Eye (tissue), 1 donor: ENCODE data around the gene CSF1R.
A peak's percentile ranks its signal among the peaks of the same experiment; 100 is the strongest.

Experiments
- DNase-seq: peaks from one replicate; pipeline ENCODE4 v3.0.0-alpha.2; 2015

Gene CSF1R

DNA sequence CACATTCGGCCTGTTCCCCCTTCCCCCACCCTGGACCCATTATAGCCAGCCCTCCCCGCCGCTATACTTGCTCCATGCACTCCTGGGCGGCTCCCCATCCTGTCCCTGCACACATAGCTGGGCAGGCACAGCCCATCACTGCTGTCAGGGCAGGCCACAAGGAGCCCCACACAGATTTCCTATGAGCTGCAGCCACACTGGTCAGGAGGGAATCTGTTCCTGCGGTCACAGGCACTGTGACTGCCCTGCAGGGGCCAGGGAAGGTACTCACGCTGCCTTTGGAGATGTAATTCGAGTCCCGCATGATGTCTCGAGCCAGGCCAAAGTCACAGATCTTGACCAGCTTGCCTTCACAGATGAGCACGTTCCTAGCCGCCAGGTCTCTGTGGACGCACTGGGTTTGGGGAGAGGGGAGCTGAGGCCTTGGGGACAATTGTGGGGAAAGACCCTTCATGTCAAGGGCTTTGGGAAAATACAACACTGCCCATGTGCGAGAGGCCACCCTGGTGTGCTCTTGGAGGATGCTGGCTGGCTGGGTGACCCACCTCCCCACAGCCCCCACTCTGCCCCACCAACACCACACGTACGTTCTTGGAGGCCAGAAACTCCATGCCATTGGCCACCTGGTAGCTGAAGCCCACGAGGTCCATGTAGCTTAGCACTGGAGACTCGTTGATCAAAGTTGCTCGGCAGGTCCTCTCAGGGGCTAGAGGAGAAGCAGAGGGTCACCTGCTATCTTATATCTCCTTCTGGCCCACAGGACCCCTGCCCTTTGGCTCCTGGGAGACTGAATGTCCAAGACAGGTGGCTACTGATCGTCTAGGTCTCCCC lies 34.5 kb upstream of the CSF1R start:
- no peak for DNase-seq

DNA sequence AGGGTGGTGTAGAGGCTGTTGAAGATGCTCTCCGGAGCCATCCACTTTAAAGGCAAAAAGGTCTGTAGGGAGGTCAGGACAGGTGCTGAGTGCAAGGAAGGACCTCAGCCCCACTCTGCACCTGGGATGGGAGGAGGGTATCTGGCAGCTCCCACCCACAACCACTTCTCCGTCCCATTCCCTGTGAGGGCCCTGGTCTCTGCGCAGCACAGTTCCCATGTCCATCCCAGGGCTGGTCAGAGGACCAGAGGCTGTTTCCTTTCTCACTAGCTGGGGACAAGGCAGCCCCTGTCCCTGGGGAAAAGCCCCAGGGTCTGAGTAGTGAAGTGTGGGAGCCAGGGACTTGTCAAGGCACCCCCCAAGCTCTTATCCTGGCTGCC lies 33.7 kb upstream of the CSF1R start:
- no peak for DNase-seq

DNA sequence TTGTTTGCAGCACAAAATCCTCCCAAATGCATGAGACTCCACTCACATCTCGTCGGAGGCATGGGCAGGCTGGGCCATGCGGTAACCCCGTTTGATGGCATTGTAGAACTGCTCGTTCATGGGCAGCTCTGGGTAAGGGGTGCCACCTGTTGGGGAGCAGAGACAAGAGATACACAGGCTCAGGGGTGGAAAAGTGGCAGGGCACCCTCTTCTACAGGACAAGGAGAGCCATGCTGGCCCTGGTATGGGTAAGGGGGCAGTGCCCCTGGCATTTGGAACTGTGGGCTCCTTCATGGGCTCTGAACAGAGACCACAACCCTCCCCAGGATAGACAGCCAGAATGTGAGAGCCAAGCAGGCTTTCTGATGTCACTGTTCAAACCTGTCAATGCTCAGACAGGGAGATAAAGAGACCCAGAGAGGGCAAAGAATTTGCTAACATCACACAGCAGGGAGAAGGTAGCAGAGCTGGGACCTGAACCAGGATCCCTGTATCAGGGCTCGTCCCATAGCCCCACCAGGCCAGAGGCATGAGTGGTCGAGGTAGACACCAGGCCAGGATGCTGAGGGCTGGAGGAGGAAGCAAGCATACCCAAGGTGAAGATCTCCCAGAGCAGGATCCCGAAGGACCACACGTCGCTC lies 33.2 kb upstream of the CSF1R start:
- no peak for DNase-seq

GRCh38 chr5:150118561-150119229 lies 32.3 kb upstream of the CSF1R start:
- no peak for DNase-seq

DNA sequence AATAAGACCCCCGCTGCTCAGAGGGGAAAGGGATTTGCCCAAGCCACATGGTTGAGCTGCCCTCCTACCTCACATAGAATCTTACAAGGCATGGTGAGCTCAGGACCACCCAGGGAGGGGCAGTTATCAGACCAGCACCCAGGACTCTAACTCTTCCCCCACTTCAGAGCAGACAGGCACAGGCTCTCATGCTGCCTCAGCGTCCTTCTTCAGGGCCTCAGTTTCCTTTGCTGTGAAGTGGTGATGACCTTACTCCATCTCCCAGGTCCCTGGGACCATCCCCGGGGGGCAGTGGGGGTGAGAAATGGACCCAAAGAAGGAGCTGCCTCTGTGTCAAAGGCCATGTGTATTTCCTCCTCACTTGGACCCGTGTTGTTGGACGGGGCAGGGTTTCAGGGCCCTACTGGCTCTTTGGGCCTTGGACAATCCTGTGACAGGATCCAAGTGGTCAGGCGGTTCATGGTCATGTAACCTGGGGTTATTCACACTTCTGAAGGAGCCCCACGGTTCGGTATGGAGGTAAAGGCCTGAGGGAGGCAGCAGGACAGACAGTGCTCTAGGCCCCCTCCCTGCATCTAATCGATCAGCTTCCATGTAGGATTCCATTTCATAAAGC lies 31.7 kb upstream of the CSF1R start:
- no peak for DNase-seq

GRCh38 chr5:150116667-150117400 lies 30.5 kb upstream of the CSF1R start:
- DNase-seq = no peak

DNA sequence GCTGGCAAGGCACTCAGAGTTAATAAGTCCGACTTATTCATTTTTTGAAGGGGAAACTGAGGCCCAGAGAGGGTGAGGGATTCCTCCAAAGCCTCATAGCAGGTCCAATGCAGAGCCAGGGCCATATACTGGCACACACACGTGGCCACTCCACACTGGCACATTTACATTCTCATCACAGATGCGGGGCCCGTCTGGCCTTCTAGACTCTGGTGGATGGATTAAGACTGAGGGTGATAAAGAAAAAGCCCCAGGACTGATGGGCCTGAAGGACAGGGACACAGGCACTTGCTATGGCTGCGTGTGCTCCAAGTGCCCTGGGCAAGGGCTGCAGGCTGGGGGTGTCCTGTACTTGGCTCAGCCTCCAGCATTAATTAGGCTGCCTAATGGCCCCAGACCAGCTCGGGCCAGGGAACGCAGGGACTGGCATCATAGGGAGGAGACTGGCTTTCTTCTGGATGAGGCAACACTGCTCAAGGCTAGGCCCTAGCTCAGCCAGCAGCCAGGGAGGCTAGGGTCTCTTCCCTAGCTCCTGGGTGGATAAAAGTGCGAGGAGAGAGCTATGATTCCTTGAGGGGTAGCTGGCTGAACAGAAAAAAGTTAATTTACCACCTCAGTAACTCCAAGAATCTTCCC lies 28.5 kb upstream of the CSF1R start:
- DNase-seq = no peak

DNA sequence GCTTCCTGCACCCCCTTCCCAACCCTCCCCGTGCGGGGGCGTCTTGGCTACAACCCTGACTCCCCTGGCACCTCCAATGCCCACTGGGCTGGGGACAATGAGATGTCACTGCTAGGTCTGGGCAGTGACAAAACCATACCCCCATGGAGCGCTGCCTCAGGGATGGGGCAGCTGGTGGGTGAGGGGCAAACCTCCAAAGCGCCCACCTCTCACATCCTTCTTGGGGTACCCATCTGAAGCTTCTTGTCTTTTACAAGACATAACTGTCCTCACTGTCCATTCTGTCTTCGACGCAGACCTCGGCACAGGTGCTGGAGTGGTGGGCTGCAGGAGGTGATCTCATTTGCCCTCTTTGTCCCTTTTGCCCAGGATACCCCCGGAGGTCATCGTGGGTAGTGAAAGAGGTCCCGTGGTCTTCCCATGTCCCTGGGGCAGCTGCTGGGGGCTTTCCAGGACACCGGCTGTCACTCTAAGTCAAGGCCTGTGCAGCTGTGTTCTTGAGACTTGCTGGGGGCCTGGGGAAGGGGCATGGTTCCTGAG lies 27.8 kb upstream of the CSF1R start:
- DNase-seq = no peak

GRCh38 chr5:150113047-150113744 lies 26.8 kb upstream of the CSF1R start:
- no peak for DNase-seq

- DNase-seq = peak; percentile 55
Measured at GRCh38 chr5:150112201-150113046, 26.1 kb upstream of the CSF1R start.

- DNase-seq = no peak
Measured at GRCh38 chr5:150111122-150111521, 24.8 kb upstream of the CSF1R start.

GRCh38 chr5:150109921-150110320 lies 23.6 kb upstream of the CSF1R start:
- no peak for DNase-seq

DNA sequence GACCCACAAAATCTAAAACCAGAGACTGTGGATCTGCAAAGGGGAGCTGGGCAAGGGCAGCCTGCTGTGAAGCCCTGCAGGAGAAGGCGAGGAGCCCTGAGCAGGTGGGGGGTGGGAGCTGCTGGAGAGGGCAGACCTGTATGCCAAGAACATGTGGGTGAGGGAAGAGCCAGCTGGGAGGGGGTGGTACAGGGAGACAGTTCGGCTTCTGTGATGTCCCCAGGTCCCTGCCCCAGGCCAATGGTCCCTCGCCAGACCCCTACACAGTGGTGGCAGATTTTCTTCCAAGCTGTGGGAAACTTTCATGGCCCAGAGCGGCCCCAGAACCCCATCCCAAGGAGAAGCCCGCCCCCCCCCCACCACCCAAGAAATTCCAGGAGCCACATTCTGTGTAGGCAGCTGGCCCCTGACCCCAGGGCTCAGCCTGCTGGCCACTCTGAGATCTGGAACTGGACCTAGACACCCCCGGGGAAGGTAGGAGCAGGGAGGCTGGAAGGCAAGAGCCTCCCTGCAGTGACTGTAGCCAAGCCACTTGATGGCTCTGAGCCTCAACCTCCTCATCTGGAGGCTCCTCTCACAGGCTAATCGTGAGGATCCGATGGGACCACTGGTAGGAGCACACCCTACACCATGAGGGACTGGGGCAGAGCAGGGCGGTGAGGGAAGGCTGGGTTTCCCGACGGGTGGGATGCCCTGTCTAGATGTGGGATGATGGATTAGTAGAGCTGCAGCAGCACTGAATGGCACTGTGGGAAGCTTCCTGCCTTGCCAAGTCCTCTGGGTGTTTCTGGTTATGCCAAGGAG lies 22.6 kb upstream of the CSF1R start:
- DNase-seq = no peak

DNA sequence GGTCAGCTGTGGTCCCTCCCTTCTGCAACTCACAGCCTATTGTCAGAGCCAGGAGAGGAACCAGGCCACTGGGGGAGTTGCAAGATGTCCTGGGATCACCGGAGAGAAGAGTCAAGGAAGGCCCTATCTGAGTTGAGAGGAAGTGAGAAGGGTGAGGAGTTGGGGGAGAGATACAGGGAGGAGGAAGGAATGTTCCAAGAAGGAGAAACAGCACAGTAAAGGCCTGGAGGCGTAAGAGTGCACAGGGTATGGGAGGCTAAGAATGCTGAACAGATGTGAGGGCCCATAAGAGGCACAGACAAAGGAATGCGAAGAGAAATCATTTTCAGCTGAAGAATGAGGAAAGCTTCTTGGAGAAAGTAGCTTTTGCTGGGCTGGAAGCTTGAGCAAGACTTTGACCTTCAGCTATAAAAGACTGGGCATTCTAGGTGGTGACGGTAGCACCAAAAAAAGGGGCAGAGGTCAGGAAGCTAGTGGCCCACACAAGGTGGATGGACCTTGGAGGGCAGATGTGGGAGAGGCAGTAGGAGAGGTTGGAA lies 21.6 kb upstream of the CSF1R start:
- peak; percentile 34 for DNase-seq

DNA sequence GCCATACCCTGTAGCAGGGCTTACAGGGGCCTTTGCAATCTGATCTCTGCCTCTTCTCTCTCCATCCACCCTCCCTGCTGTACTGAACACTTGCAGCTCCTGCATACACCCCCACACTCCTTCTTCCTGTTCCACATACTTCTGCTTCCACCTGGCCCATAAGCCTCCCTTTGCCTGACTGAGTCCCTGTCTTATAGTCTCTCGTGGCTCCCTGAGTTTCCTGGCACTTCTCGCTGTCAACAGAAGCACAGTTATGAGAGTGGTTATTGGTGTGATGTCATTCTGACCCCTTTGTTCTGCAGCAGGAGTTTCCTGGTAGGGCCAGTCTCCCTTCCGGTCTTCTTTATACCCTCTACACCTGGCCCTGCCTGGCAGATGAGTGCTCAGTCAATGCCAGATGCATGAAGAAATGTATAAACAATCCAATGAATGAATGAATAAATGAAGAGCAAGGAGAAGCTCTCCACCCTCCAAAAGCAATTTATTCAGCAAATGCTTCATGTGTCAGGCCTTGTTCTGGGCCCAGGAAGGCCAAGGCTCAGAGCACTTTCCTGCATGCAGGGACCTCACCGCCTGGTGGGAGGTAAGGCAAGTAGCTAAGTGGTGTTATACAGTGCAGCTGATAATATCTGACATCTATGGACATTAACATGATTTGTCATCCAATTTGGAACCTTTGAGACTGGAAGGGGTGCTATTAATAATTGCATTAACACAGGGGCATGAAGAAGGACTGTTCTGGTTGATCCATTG lies 20.5 kb upstream of the CSF1R start:
- DNase-seq = peak; percentile 26

- DNase-seq = no peak
Measured at GRCh38 chr5:150105928-150106615, 19.7 kb upstream of the CSF1R start.

- no peak for DNase-seq
Measured at GRCh38 chr5:150104550-150104870, 18.2 kb upstream of the CSF1R start.
